HepG2 (cell line): ENCODE results near the gene ESPN. TPM values are rescaled to one million over a fixed set of nuclear protein-coding genes. Genes with fewer than 3 reads are reported as not detected.
A peak's percentile ranks its signal among the peaks of the same experiment; 100 is the strongest.

ENCODE experiments used
- ATF3 ChIP-seq: sonication (generic); formaldehyde crosslinking; IDR thresholded peaks from 2 replicates; pipeline ENCODE4 v1.4.0; 2020; ENCODE audit warnings: missing genetic modification reagents
- ESRRA ChIP-seq: sonication (generic); formaldehyde crosslinking; IDR thresholded peaks from 2 replicates; pipeline ENCODE4 v1.5.1; 2020; ENCODE audit warnings: mild to moderate bottlenecking, low read depth, missing genetic modification reagents
- GFI1 ChIP-seq: sonication (generic); formaldehyde crosslinking; IDR thresholded peaks from 2 replicates; pipeline ENCODE4 v1.5.0; 2020; ENCODE audit warnings: missing genetic modification reagents, mild to moderate bottlenecking, borderline replicate concordance
- HMGXB4 ChIP-seq, 2 experiments: sonication (generic) in 1 of 2; formaldehyde crosslinking in 1 of 2; IDR thresholded peaks; 2 replicates each; pipeline versions ENCODE4 v1.4.0 to v1.6.1; 2018 to 2020; ENCODE audit warnings: missing genetic modification reagents in 2 of 2, borderline replicate concordance in 1 of 2, low read depth in 1 of 2, mild to moderate bottlenecking in 1 of 2, missing biosample characterization in 1 of 2
- IKZF1 ChIP-seq: fragments of 450-650 bp; IDR thresholded peaks from 2 replicates; pipeline ENCODE4 v1.7.1; 2016
- KDM3A ChIP-seq: IDR thresholded peaks from 2 replicates; pipeline ENCODE4 v1.6.1; 2018; ENCODE audit warnings: low read depth, missing compliant biosample characterization
- MBNL3 ChIP-seq: fragments of 250-450 bp; sonication (Bioruptor Pico); conservative IDR thresholded peaks from 2 replicates; pipeline ENCODE4 v1.8.0; 2022; ENCODE audit warnings: mild to moderate bottlenecking, inconsistent platforms
- POLR2G ChIP-seq: fragments of 200-400 bp; formaldehyde crosslinking; IDR thresholded peaks from 2 replicates; pipeline ENCODE4 v1.6.1; 2018; ENCODE audit warnings: mild to moderate bottlenecking, low read depth, low read length, moderate library complexity
- RNF219 ChIP-seq: sonication (generic); formaldehyde crosslinking; IDR thresholded peaks from 2 replicates; pipeline ENCODE4 v1.5.0; 2020; ENCODE audit warnings: mild to moderate bottlenecking, missing genetic modification reagents
- RXRB ChIP-seq: IDR thresholded peaks from 2 replicates; pipeline ENCODE4 v1.6.1; 2016; ENCODE audit warnings: borderline replicate concordance, missing genetic modification reagents, missing compliant biosample characterization
- SNAPC4 ChIP-seq: sonication (generic); formaldehyde crosslinking; IDR thresholded peaks from 2 replicates; pipeline ENCODE4 v1.4.0; 2020; ENCODE audit warnings: mild to moderate bottlenecking, missing genetic modification reagents
- TBX3 ChIP-seq: fragments of 450-650 bp; IDR thresholded peaks from 2 replicates; pipeline ENCODE4 v1.6.1; 2017; ENCODE audit warnings: antibody characterized with exemption, mild to moderate bottlenecking, inconsistent platforms, borderline replicate concordance
- TCF12 ChIP-seq, 2 experiments: fragments of 450-650 bp in 1 of 2; sonication (generic) in 1 of 2; formaldehyde crosslinking in 1 of 2; IDR thresholded peaks; 2 replicates each; pipeline versions ENCODE4 v1.6.1 to v1.8.0; 2017 to 2022; ENCODE audit warnings: antibody characterized with exemption in 1 of 2, mild to moderate bottlenecking in 1 of 2, missing genetic modification reagents in 1 of 2, moderate library complexity in 1 of 2
- ZFP1 ChIP-seq: IDR thresholded peaks from 2 replicates; pipeline ENCODE4 v1.6.1; 2016
- ZKSCAN1 ChIP-seq: fragments of 150-350 bp; IDR thresholded peaks from 2 replicates; pipeline ENCODE4 v1.6.1; 2014; ENCODE audit warnings: low read length
- ZNF124 ChIP-seq: sonication (generic); formaldehyde crosslinking; IDR thresholded peaks from 2 replicates; pipeline ENCODE4 v1.4.0; 2020; ENCODE audit warnings: missing genetic modification reagents
- ZNF230 ChIP-seq: sonication (generic); formaldehyde crosslinking; IDR thresholded peaks from 2 replicates; pipeline ENCODE4 v1.4.0; 2020; ENCODE audit warnings: mild to moderate bottlenecking, missing genetic modification reagents
- ZNF569 ChIP-seq: sonication (generic); formaldehyde crosslinking; IDR thresholded peaks from 2 replicates; pipeline ENCODE4 v1.5.0; 2020; ENCODE audit warnings: mild to moderate bottlenecking, missing genetic modification reagents, moderate library complexity, borderline replicate concordance
- ZNF652 ChIP-seq: IDR thresholded peaks from 2 replicates; pipeline ENCODE4 v1.6.1; 2016; ENCODE audit warnings: low read depth, borderline replicate concordance
- ZNF773 ChIP-seq: sonication (generic); formaldehyde crosslinking; IDR thresholded peaks from 2 replicates; pipeline ENCODE4 v1.4.0; 2020; ENCODE audit warnings: missing genetic modification reagents, borderline replicate concordance
- polyA plus RNA-seq, 8 experiments: library from polyadenylated mRNA; depleted of rRNA in 3 of 8; stranded (reverse) in 7 of 8; unstranded in 1 of 8; fragments of >200 nt; fragmentation: Illumina TruSeq in 4 of 8; extraction: Trizol in 4 of 8; gene quantifications; 2 replicates each; pipeline versions ENCODE4 v1.2.1 to v1.2.3, GENCODE V29; 2011 to 2016; ENCODE audit warnings: low read depth in 4 of 8, missing spikeins in 1 of 8, mixed read lengths in 1 of 8; ENCODE audit not compliant: insufficient read depth in 1 of 8
- total RNA-seq, 5 experiments: library from RNA; depleted of rRNA; stranded (reverse); fragments of >200 nt; fragmentation: Illumina TruSeq; extraction: Trizol; gene quantifications; 2 replicates each; pipeline ENCODE4 v1.2.3, GENCODE V29; 2016; ENCODE audit warnings: low read depth in 1 of 5

ESPN gene
- total and polyA plus RNA-seq, 2 of the 13 experiments (the other 11 are each of a cell fraction or from before 2014, with no cell fraction given), result 48.6 to 54.2 TPM

GRCh38 chr1:6461538-6462411 is 37.2 kb downstream of the ESPN start (continued):
- no peak for TF ChIP-seq ZNF773 (CRISPR knock-in tag)
- no peak for TF ChIP-seq ZNF124
- no peak for TF ChIP-seq SNAPC4 (CRISPR knock-in tag)
- no peak for TF ChIP-seq RNF219 (CRISPR knock-in tag)
- TF ChIP-seq ZNF569, result no peak
- no peak for TF ChIP-seq ZKSCAN1
- no peak for TF ChIP-seq TBX3
- no peak for TF ChIP-seq ATF3 (CRISPR knock-in tag)
- TF ChIP-seq HMGXB4 (CRISPR knock-in tag; IDR thresholded peaks at IDR 0.05; ENCODE audit: borderline replicate concordance in 1 of 2, low read depth in 1 of 2), result peak in 1 of 2 experiments; percentile 23; a peak in 2 of 4 replicates
- no peak for TF ChIP-seq POLR2G
- no peak for TF ChIP-seq GFI1 (CRISPR knock-in tag)
- no peak for TF ChIP-seq TCF12 (IDR thresholded peaks at IDR 0.05)
- TF ChIP-seq TCF12 (CRISPR knock-in tag; IDR thresholded peaks at IDR 0.05), result 0 out of 2 replicates have a peak, but pooled peaks have one; percentile 49
- TF ChIP-seq RXRB, result no peak
- TF ChIP-seq MBNL3, result no peak
- no peak for TF ChIP-seq ZFP1 (CRISPR knock-in tag)
- TF ChIP-seq KDM3A (CRISPR knock-in tag), result no peak
- TF ChIP-seq ESRRA (CRISPR knock-in tag), result 0 out of 2 replicates have a peak, but pooled peaks have one; percentile 20
- TF ChIP-seq ZNF230 (CRISPR knock-in tag), result no peak
- no peak for TF ChIP-seq IKZF1
- TF ChIP-seq ZNF652, result no peak
